ENCODE results near the gene PROKR1. TPM values are rescaled to one million over a fixed set of nuclear protein-coding genes. Genes with fewer than 3 reads are reported as not detected.

The PROKR1 gene
- total RNA-seq, 2 experiments from 2014 or later = not detected

DNA sequence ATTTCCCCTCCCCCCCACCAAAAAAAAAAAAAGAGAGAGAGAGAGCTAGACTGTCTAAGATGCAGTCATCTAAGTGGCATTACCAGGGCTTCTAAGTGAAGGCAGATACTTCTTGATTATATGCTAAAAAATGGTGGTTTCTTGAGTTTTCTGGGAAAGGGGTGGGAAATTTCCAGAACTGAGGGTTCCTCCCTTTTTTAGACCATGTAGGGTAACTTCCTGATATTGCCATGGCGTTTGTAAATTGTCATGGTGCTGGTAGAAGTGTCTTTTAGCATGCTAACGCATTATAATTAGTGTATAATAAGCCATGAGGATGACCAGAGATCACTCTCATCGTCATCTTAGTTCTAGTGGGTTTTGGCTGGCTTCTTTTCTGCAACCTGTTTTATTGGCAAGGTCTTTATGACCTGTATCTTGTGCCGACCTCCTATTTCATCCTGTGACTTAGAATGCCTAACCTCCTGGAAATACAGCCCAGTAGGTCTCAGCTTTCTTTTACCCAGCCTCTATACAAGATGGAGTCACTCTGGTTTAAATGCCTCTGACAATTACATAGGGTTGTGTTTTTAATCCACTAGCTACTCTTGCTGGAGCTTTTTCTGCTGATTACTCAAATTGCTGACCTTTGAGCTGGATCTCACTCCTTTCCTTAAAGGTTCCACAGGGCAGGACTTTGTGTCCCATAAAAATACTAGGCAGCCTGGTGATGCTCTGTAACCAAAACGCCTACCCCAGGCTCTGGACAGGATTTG, 30.4 kb upstream of the PROKR1 start:
- peaks cover 10% of the 10 kb centered on the region for H3K9me3 Mint-ChIP-seq
- ATAC-seq (ENCODE audit: poor library complexity) (no peak), DNase-seq (no peak)
- Histone ChIP-seq H3K27ac (ENCODE audit: low read depth in 1 of 2, low read length in 2 of 2) (no peak overlapping the region), H3K9me3 (ENCODE audit: control insufficient read depth in 1 of 2, insufficient read depth in 1 of 2, low read length in 2 of 2) (peaks cover 4% of the 10 kb centered on the region in 2 experiments), H3K4me3 (ENCODE audit: low read length) (no peak overlapping the region), H3K36me3 (ENCODE audit: insufficient read depth, low read length) (no peaks in the 10 kb centered on the region), H3K27me3 (ENCODE audit: control insufficient read depth in 1 of 2, insufficient read depth in 2 of 2, low read length in 2 of 2) (no peaks in the 10 kb centered on the region), H3K4me1 (ENCODE audit: insufficient read depth, low read length) (no peaks in the 10 kb centered on the region)
- ChIA-PET CTCF (no interaction called here), POLR2A (no interaction called here)
- no peak overlapping the region for H3K4me3 Mint-ChIP-seq
- H3K27ac Mint-ChIP-seq = no peak overlapping the region
- no peaks in the 10 kb centered on the region for H3K4me1 Mint-ChIP-seq (ENCODE audit: low read depth)
- H3K27me3 Mint-ChIP-seq = no peaks in the 10 kb centered on the region
- H3K36me3 Mint-ChIP-seq (ENCODE audit: low read depth) = no peaks in the 10 kb centered on the region
- intact Hi-C loops (cut with DNase I, micrococcal nuclease) = no loop called here
- no peak for TF ChIP-seq CTCF (IDR thresholded peaks at IDR 0.05)

DNA sequence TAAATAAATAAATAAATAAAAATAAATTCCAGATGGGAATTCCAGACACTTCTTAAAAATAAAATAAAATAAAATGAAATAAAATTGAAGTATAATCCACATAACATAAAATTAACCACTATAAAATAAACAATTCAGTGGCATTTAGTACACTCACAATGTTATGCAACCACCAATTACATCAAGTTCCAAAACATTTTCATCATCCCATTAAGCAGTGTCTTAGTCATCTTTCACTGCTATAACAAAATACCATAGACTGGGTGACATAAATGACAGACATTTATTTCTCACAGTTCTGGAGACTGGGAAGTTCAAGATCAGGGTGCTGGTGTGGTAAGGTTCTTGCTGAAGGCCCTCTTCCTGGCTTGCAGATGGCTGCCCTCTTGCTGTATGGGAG, 22.6 kb upstream of the PROKR1 start:
- no peaks in the 10 kb centered on the region for H3K27me3 ChIP-seq (ENCODE audit: control insufficient read depth in 1 of 2, insufficient read depth in 2 of 2, low read length in 2 of 2)
- Mint-ChIP-seq H3K4me1 (ENCODE audit: low read depth) (no peaks in the 10 kb centered on the region), H3K27ac (no peak overlapping the region), H3K9me3 (peaks cover 7% of the 10 kb centered on the region), H3K36me3 (ENCODE audit: low read depth) (no peaks in the 10 kb centered on the region), H3K27me3 (no peaks in the 10 kb centered on the region), H3K4me3 (no peak overlapping the region)
- CTCF ChIA-PET = no interaction called here
- H3K9me3 ChIP-seq (ENCODE audit: control insufficient read depth in 1 of 2, insufficient read depth in 1 of 2, low read length in 2 of 2) = no peaks in the 10 kb centered on the region
- no peak overlapping the region for H3K4me3 ChIP-seq (ENCODE audit: low read length)
- H3K27ac ChIP-seq (ENCODE audit: low read depth in 1 of 2, low read length in 2 of 2) = no peak overlapping the region
- DNase-seq (no peak), ATAC-seq (ENCODE audit: poor library complexity) (no peak)
- POLR2A ChIA-PET = no interaction called here
- intact Hi-C loops (cut with DNase I, micrococcal nuclease) = no loop called here
- TF ChIP-seq CTCF (IDR thresholded peaks at IDR 0.05) = no peak
- no peaks in the 10 kb centered on the region for H3K4me1 ChIP-seq (ENCODE audit: insufficient read depth, low read length)
- no peaks in the 10 kb centered on the region for H3K36me3 ChIP-seq (ENCODE audit: insufficient read depth, low read length)

- Mint-ChIP-seq H3K4me3 (no peak overlapping the region), H3K27me3 (peaks cover 6% of the 10 kb centered on the region), H3K27ac (no peak overlapping the region), H3K4me1 (ENCODE audit: low read depth) (no peaks in the 10 kb centered on the region), H3K36me3 (ENCODE audit: low read depth) (no peaks in the 10 kb centered on the region), H3K9me3 (peaks cover 7% of the 10 kb centered on the region)
- Histone ChIP-seq H3K36me3 (ENCODE audit: insufficient read depth, low read length) (no peaks in the 10 kb centered on the region), H3K27ac (ENCODE audit: low read depth in 1 of 2, low read length in 2 of 2) (no peak overlapping the region), H3K27me3 (ENCODE audit: control insufficient read depth in 1 of 2, insufficient read depth in 2 of 2, low read length in 2 of 2) (no peaks in the 10 kb centered on the region), H3K4me1 (ENCODE audit: insufficient read depth, low read length) (no peaks in the 10 kb centered on the region), H3K9me3 (ENCODE audit: control insufficient read depth in 1 of 2, insufficient read depth in 1 of 2, low read length in 2 of 2) (no peaks in the 10 kb centered on the region), H3K4me3 (ENCODE audit: low read length) (no peak overlapping the region)
- intact Hi-C loops (cut with DNase I, micrococcal nuclease) = no loop called here
- DNase-seq = no peak
- no peak for ATAC-seq (ENCODE audit: poor library complexity)
- no peak for TF ChIP-seq CTCF (IDR thresholded peaks at IDR 0.05)
- POLR2A ChIA-PET = no interaction called here
- CTCF ChIA-PET = no interaction called here
Measured at GRCh38 chr2:68623820-68624219, 19.6 kb upstream of the PROKR1 start.
